Measurements from ENCODE around the gene MAP7. TPM values are rescaled to one million over a fixed set of nuclear protein-coding genes. Genes with fewer than 3 reads are reported as not detected.

Gene MAP7
- total and polyA plus RNA-seq, 9 of the 15 experiments (the other 6 are each of a cell fraction or from before 2014, with no cell fraction given): 0.76 to 7.7 (median 3.9) TPM

DNA sequence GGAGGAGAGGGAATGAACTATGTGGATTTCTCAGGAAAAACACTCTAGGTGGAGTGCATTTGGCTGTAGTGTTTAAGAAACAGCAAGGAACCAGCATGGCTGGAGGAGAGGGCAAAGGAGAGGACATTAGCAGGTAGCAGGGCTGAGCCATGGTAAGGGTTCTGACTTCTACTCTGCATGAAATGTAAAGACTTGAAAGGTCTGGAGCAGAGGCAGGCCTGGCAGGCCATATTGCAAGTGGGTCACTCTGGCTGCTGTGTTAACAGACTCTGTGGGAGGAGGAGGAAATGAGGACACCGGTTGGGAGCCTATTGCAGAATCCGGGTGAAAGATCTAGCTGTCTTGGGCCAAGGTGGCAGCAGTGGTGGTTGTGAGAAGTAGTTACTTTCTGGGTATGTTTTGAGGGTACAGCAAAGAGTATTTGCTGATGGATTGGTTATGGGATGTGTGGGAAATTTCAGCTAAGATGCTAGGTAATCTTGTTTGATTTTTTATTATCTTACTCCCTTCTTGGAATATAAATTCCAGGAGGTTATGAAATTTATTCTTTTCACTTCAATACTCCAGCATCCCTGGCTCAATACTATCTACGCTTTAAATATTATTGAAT, 144.7 kb downstream of the MAP7 start (continued):
- TF ChIP-seq ZNF239 (CRISPR knock-in tag; IDR thresholded peaks at IDR 0.05) (peak; percentile 68), NFIC (IDR thresholded peaks at IDR 0.05) (no peak), ZNF583 (CRISPR knock-in tag; IDR thresholded peaks at IDR 0.05) (peak; percentile 60; the same call in 1 of the 2 replicates), TCF3 (CRISPR knock-in tag; IDR thresholded peaks at IDR 0.05) (no peak), ZFP30 (CRISPR knock-in tag; IDR thresholded peaks at IDR 0.05; ENCODE audit: borderline replicate concordance) (no peak), IRF1 (CRISPR knock-in tag; IDR thresholded peaks at IDR 0.05; ENCODE audit: borderline replicate concordance) (no peak), MCM3 (IDR thresholded peaks at IDR 0.05) (no peak), HCFC1 (IDR thresholded peaks at IDR 0.05; ENCODE audit: low read depth, low read length) (no peak), PML (IDR thresholded peaks at IDR 0.05; ENCODE audit: low read length) (no peak), ELF2 (CRISPR knock-in tag; IDR thresholded peaks at IDR 0.05) (0 out of 2 replicates have a peak, but pooled peaks have one; percentile 27), PTTG1 (tag; IDR thresholded peaks at IDR 0.05; ENCODE audit: low read depth) (peak; percentile 38; the same call in 1 of the 2 replicates), OTX1 (CRISPR knock-in tag; IDR thresholded peaks at IDR 0.05) (peak; percentile 83; the same call in 1 of the 2 replicates), PHF20 (IDR thresholded peaks at IDR 0.05; ENCODE audit: partially characterized antibody) (no peak), SMARCC2 (IDR thresholded peaks at IDR 0.05; ENCODE audit: low read depth) (no peak), ZNF592 (IDR thresholded peaks at IDR 0.05) (peak; percentile 69; the same call in 1 of the 2 replicates), SETDB1 (IDR thresholded peaks at IDR 0.05; ENCODE audit: low read length) (no peak)
- TF ChIP-seq, protein P1, sequence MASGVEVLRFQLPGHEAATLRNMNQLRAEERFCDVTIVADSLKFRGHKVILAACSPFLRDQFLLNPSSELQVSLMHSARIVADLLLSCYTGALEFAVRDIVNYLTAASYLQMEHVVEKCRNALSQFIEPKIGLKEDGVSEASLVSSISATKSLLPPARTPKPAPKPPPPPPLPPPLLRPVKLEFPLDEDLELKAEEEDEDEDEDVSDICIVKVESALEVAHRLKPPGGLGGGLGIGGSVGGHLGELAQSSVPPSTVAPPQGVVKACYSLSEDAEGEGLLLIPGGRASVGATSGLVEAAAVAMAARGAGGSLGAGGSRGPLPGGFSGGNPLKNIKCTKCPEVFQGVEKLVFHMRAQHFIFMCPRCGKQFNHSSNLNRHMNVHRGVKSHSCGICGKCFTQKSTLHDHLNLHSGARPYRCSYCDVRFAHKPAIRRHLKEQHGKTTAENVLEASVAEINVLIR (CRISPR knock-in tag; IDR thresholded peaks at IDR 0.05): peak; percentile 47; the same call in 1 of the 2 replicates
- TF ChIP-seq, protein P2, sequence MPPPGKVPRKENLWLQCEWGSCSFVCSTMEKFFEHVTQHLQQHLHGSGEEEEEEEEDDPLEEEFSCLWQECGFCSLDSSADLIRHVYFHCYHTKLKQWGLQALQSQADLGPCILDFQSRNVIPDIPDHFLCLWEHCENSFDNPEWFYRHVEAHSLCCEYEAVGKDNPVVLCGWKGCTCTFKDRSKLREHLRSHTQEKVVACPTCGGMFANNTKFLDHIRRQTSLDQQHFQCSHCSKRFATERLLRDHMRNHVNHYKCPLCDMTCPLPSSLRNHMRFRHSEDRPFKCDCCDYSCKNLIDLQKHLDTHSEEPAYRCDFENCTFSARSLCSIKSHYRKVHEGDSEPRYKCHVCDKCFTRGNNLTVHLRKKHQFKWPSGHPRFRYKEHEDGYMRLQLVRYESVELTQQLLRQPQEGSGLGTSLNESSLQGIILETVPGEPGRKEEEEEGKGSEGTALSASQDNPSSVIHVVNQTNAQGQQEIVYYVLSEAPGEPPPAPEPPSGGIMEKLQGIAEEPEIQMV (tag; conservative IDR thresholded peaks at IDR 0.05; ENCODE audit: low read depth): peak; percentile 61; the same call in 1 of the 2 replicates
- TF ChIP-seq, protein P3, sequence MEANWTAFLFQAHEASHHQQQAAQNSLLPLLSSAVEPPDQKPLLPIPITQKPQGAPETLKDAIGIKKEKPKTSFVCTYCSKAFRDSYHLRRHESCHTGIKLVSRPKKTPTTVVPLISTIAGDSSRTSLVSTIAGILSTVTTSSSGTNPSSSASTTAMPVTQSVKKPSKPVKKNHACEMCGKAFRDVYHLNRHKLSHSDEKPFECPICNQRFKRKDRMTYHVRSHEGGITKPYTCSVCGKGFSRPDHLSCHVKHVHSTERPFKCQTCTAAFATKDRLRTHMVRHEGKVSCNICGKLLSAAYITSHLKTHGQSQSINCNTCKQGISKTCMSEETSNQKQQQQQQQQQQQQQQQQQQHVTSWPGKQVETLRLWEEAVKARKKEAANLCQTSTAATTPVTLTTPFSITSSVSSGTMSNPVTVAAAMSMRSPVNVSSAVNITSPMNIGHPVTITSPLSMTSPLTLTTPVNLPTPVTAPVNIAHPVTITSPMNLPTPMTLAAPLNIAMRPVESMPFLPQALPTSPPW (CRISPR knock-in tag; IDR thresholded peaks at IDR 0.05): no peak
